ENCODE results near the gene PSME3IP1.

Gene PSME3IP1

GRCh38 chr16:57185945-57186871 is at the start of gene PSME3IP1, which contains the start of gene RSPRY1:
TSS of gene PSME3IP1 (minus strand) at chr16:57186039. CDS start at chr16:57173854, 12,185 bp downstream.
TSS of gene RSPRY1 (plus strand) at chr16:57186329. CDS start at chr16:57204659, 18,330 bp downstream.
- Mint-ChIP-seq H3K27me3 (no peaks in the 10 kb centered on the region), H3K27ac (peak within 1 kb of the TSS; percentile 97), H3K36me3 (ENCODE audit: low read depth) (peaks cover 6% of the 10 kb centered on the region), H3K9me3 (no peaks in the 10 kb centered on the region), H3K4me3 (peak within 1 kb of the TSS; percentile 100), H3K4me1 (ENCODE audit: low read depth) (peaks cover 48% of the 10 kb centered on the region)

GRCh38 chr16:57235128-57236021 is 49.5 kb upstream of the PSME3IP1 start:
- H3K27ac Mint-ChIP-seq = no peak overlapping the region
- H3K36me3 Mint-ChIP-seq (ENCODE audit: low read depth) = peaks cover 73% of the 10 kb centered on the region

GRCh38 chr16:57234707-57235092 is 48.9 kb upstream of the PSME3IP1 start:
- Mint-ChIP-seq H3K4me1 (ENCODE audit: low read depth) (peaks cover 20% of the 10 kb centered on the region), H3K27me3 (no peaks in the 10 kb centered on the region), H3K27ac (no peak overlapping the region), H3K36me3 (ENCODE audit: low read depth) (peaks cover 71% of the 10 kb centered on the region), H3K4me3 (no peak overlapping the region), H3K9me3 (no peaks in the 10 kb centered on the region)

More at GRCh38 chr16:57235128-57236021, 49.5 kb upstream of the PSME3IP1 start:
- H3K9me3 Mint-ChIP-seq = no peaks in the 10 kb centered on the region
- H3K27me3 Mint-ChIP-seq = no peaks in the 10 kb centered on the region
- H3K4me3 Mint-ChIP-seq = no peak overlapping the region
- peaks cover 20% of the 10 kb centered on the region for H3K4me1 Mint-ChIP-seq (ENCODE audit: low read depth)

GRCh38 chr16:57233944-57234706 is 48.3 kb upstream of the PSME3IP1 start:
- no peak overlapping the region for H3K27ac Mint-ChIP-seq

GRCh38 chr16:57231821-57232350 is 46.0 kb upstream of the PSME3IP1 start:
- H3K27ac Mint-ChIP-seq = no peak overlapping the region
- H3K4me3 Mint-ChIP-seq = no peak overlapping the region
- H3K4me1 Mint-ChIP-seq (ENCODE audit: low read depth) = peaks cover 11% of the 10 kb centered on the region
- no peaks in the 10 kb centered on the region for H3K27me3 Mint-ChIP-seq
- H3K9me3 Mint-ChIP-seq = no peaks in the 10 kb centered on the region
- peaks cover 72% of the 10 kb centered on the region for H3K36me3 Mint-ChIP-seq (ENCODE audit: low read depth)

More at GRCh38 chr16:57233944-57234706, 48.3 kb upstream of the PSME3IP1 start:
- no peaks in the 10 kb centered on the region for H3K9me3 Mint-ChIP-seq
- peaks cover 16% of the 10 kb centered on the region for H3K4me1 Mint-ChIP-seq (ENCODE audit: low read depth)
- H3K36me3 Mint-ChIP-seq (ENCODE audit: low read depth) = peaks cover 70% of the 10 kb centered on the region
- H3K4me3 Mint-ChIP-seq = no peak overlapping the region
- no peaks in the 10 kb centered on the region for H3K27me3 Mint-ChIP-seq

- Mint-ChIP-seq H3K27me3 (no peaks in the 10 kb centered on the region), H3K36me3 (ENCODE audit: low read depth) (peaks cover 64% of the 10 kb centered on the region), H3K4me1 (ENCODE audit: low read depth) (no peaks in the 10 kb centered on the region), H3K9me3 (no peaks in the 10 kb centered on the region), H3K4me3 (no peak overlapping the region), H3K27ac (no peak overlapping the region)
Measured at GRCh38 chr16:57229079-57229478, 43.2 kb upstream of the PSME3IP1 start.

GRCh38 chr16:57226701-57227621 is 41.1 kb upstream of the PSME3IP1 start:
- H3K9me3 Mint-ChIP-seq = no peaks in the 10 kb centered on the region
- H3K4me3 Mint-ChIP-seq = no peak overlapping the region
- no peaks in the 10 kb centered on the region for H3K27me3 Mint-ChIP-seq
- H3K36me3 Mint-ChIP-seq (ENCODE audit: low read depth) = peaks cover 64% of the 10 kb centered on the region
- H3K27ac Mint-ChIP-seq = no peak overlapping the region
- H3K4me1 Mint-ChIP-seq (ENCODE audit: low read depth) = no peaks in the 10 kb centered on the region

GRCh38 chr16:57225978-57226377 is 40.1 kb upstream of the PSME3IP1 start:
- H3K9me3 Mint-ChIP-seq = no peaks in the 10 kb centered on the region

GRCh38 chr16:57224651-57225335 is 39.0 kb upstream of the PSME3IP1 start:
- Mint-ChIP-seq H3K9me3 (no peaks in the 10 kb centered on the region), H3K4me1 (ENCODE audit: low read depth) (no peaks in the 10 kb centered on the region), H3K27ac (no peak overlapping the region), H3K27me3 (no peaks in the 10 kb centered on the region), H3K36me3 (ENCODE audit: low read depth) (peaks cover 65% of the 10 kb centered on the region), H3K4me3 (no peak overlapping the region)

More at GRCh38 chr16:57225978-57226377, 40.1 kb upstream of the PSME3IP1 start:
- H3K4me1 Mint-ChIP-seq (ENCODE audit: low read depth) = no peaks in the 10 kb centered on the region
- no peaks in the 10 kb centered on the region for H3K27me3 Mint-ChIP-seq
- peaks cover 63% of the 10 kb centered on the region for H3K36me3 Mint-ChIP-seq (ENCODE audit: low read depth)
- no peak overlapping the region for H3K4me3 Mint-ChIP-seq
- no peak overlapping the region for H3K27ac Mint-ChIP-seq

GRCh38 chr16:57223057-57223456 is 37.2 kb upstream of the PSME3IP1 start:
- Mint-ChIP-seq H3K4me3 (no peak overlapping the region), H3K36me3 (ENCODE audit: low read depth) (peaks cover 74% of the 10 kb centered on the region), H3K4me1 (ENCODE audit: low read depth) (no peaks in the 10 kb centered on the region), H3K27ac (no peak overlapping the region), H3K9me3 (peaks cover 12% of the 10 kb centered on the region), H3K27me3 (no peaks in the 10 kb centered on the region)

- Mint-ChIP-seq H3K4me1 (ENCODE audit: low read depth) (no peaks in the 10 kb centered on the region), H3K9me3 (peaks cover 24% of the 10 kb centered on the region), H3K4me3 (no peak overlapping the region), H3K27ac (no peak overlapping the region), H3K27me3 (no peaks in the 10 kb centered on the region), H3K36me3 (ENCODE audit: low read depth) (peaks cover 93% of the 10 kb centered on the region)
Measured at GRCh38 chr16:57216968-57217367, 31.1 kb upstream of the PSME3IP1 start.

- H3K4me3 Mint-ChIP-seq = no peak overlapping the region
Measured at GRCh38 chr16:57213462-57213861, 27.6 kb upstream of the PSME3IP1 start.

GRCh38 chr16:57209780-57210179 is 23.9 kb upstream of the PSME3IP1 start:
- no peaks in the 10 kb centered on the region for H3K4me1 Mint-ChIP-seq (ENCODE audit: low read depth)
- peaks cover 64% of the 10 kb centered on the region for H3K36me3 Mint-ChIP-seq (ENCODE audit: low read depth)
- H3K27ac Mint-ChIP-seq = no peak overlapping the region
- no peaks in the 10 kb centered on the region for H3K27me3 Mint-ChIP-seq
- H3K9me3 Mint-ChIP-seq = no peaks in the 10 kb centered on the region
- no peak overlapping the region for H3K4me3 Mint-ChIP-seq

More at GRCh38 chr16:57213462-57213861, 27.6 kb upstream of the PSME3IP1 start:
- Mint-ChIP-seq H3K27ac (no peak overlapping the region), H3K4me1 (ENCODE audit: low read depth) (no peaks in the 10 kb centered on the region), H3K36me3 (ENCODE audit: low read depth) (peaks cover 80% of the 10 kb centered on the region), H3K27me3 (no peaks in the 10 kb centered on the region), H3K9me3 (peaks cover 15% of the 10 kb centered on the region)

Data from stimulated activated naive CD8-positive, alpha-beta T cell treated with anti-CD3 and anti-CD28 coated beads, Interleukin-15, Interleukin-2, amounts not matched to agents 100 ng/mL and 50 ng/mL, for 24 hours (primary cell).